GM23338 (cell line): Measurements from ENCODE around the gene ASB1.

Experiments used
- CREB1 ChIP-seq: fragments of 250-450 bp; sonication (Bioruptor Pico); IDR thresholded peaks from 2 replicates; pipeline ENCODE4 v1.5.0; 2020; ENCODE audit warnings: low read depth, mild to moderate bottlenecking, moderate library complexity
- CTCF ChIP-seq, 2 experiments: fragments of 200-600 bp in 1 of 2; sonication (generic) in 1 of 2; conservative IDR thresholded peaks; 2 replicates each; pipeline versions ENCODE4 v1.5.1 to v1.6.1; 2016 to 2017; ENCODE audit warnings: antibody characterized with exemption in 2 of 2, low read depth in 2 of 2, mild to moderate bottlenecking in 2 of 2, moderate library complexity in 1 of 2
- EZH2 ChIP-seq: fragments of 200-600 bp; sonication (generic); IDR thresholded peaks from one replicate; pipeline ENCODE4 v1.8.0; 2017; ENCODE audit warnings: antibody characterized with exemption, mild to moderate bottlenecking, low read depth; ENCODE audit not compliant: unreplicated experiment
- EZH2phosphoT487 ChIP-seq: fragments of 200-600 bp; sonication (generic); IDR thresholded peaks from one replicate; pipeline ENCODE4 v1.8.1; 2018; ENCODE audit warnings: antibody characterized with exemption; ENCODE audit not compliant: unreplicated experiment
- JUNB ChIP-seq: IDR thresholded peaks from one replicate; pipeline ENCODE4 v1.6.1; 2016; ENCODE audit warnings: antibody characterized with exemption; ENCODE audit not compliant: unreplicated experiment
- NANOG ChIP-seq: IDR thresholded peaks from 2 replicates; pipeline ENCODE4 v1.6.1; 2016; ENCODE audit warnings: antibody characterized with exemption, borderline replicate concordance
- POLR2AphosphoS5 ChIP-seq: IDR thresholded peaks from 2 replicates; pipeline ENCODE4 v1.6.1; 2016; ENCODE audit warnings: antibody characterized with exemption, low read depth
- REST ChIP-seq: IDR thresholded peaks from one replicate; pipeline ENCODE4 v1.6.1; 2018; ENCODE audit warnings: antibody characterized with exemption; ENCODE audit not compliant: unreplicated experiment
- STAT1 ChIP-seq: IDR thresholded peaks from one replicate; pipeline ENCODE4 v1.6.1; 2016; ENCODE audit warnings: antibody characterized with exemption; ENCODE audit not compliant: unreplicated experiment
- ZNF114 ChIP-seq: fragments of 250-450 bp; sonication (Bioruptor Pico); IDR thresholded peaks from 2 replicates; pipeline ENCODE4 v1.5.0; 2020; ENCODE audit warnings: mild to moderate bottlenecking, moderate library complexity
- ZNF331 ChIP-seq: fragments of 250-450 bp; sonication (Bioruptor Pico); IDR thresholded peaks from 2 replicates; pipeline ENCODE4 v1.5.0; 2020; ENCODE audit warnings: low read depth, mild to moderate bottlenecking, moderate library complexity

DNA sequence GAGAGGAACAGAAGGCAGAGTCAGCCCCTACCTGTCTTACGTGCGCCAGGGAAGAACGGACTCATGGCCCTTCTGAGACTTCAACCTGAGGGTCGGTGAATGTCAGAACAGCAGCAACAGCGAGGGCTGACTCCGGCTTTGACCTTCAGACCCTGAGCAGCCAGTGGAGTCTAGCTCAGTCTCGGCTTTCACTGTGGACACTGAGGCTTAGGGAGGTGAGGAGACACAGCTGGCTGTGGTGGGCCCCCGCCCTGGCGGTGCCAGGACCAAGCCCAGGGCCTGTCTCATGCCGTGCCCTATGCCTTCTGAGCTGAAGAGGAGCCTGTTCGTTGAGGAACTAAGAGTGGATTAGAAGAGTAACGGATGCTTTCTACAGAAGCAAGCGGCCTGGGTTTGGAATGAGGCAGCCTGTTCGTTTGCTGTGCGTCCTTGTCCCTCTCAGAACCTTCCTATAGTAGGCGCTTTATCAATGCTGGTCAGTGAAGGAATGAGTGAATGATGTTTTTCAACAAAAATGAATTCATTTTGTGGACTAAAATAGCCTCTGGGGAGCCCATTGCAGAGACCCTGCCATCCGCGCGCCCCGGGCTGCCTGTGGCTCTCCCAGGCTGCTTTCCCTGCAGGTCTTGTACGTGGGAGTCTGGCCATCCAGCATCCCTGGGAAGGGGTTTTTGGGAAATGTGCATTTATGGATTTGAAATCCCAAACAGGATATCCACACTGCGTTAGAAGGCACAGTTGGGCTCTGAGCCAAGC is 38.9 kb downstream of the ASB1 start:
- TF ChIP-seq CTCF (conservative IDR thresholded peaks at IDR 0.05; ENCODE audit: low read depth in 2 of 2) (0 out of 4 replicates have a peak, but pooled peaks of 1 of the 2 experiments have one; percentile 13), STAT1 (no peak), POLR2AphosphoS5 (no peak), CREB1 (no peak), REST (no peak), NANOG (no peak), EZH2 (no peak), EZH2phosphoT487 (no peak), JUNB (no peak), ZNF114 (CRISPR knock-in tag) (no peak), ZNF331 (no peak)
